GM13977 (cell line): ENCODE data around the gene HECW1.

Experiments used
- DNase-seq: peaks from one replicate; pipeline ENCODE4 v3.0.0; 2012; ENCODE audit warnings: low spot score
- CTCF ChIP-seq: IDR thresholded peaks from 2 replicates; pipeline ENCODE4 v1.5.1; 2012; ENCODE audit warnings: mild to moderate bottlenecking, control low read depth; ENCODE audit not compliant: insufficient read depth; ENCODE audit errors: extremely low read depth, missing control alignments
- in situ Hi-C: fragments of 300-500 bp; cut with MboI; formaldehyde crosslinking; loops from one replicate; pipeline ENCODE4 v1.12.0; 2022; ENCODE audit warnings: low sequenced_read_pairs, low pct_unique_long_range_greater_than_20kb, mixed read lengths, inconsistent platforms; ENCODE audit not compliant: unreplicated experiment

Gene HECW1

GRCh38 chr7:43308913-43309705 is 196.7 kb downstream of the HECW1 start:
- in situ Hi-C loops = no loop called here

GRCh38 chr7:43309706-43310022 is 197.2 kb downstream of the HECW1 start:
- no peak for TF ChIP-seq CTCF
- DNase-seq = no peak
- in situ Hi-C loops = no loop called here

More at GRCh38 chr7:43308913-43309705, 196.7 kb downstream of the HECW1 start:
- TF ChIP-seq CTCF = no peak
- peak; percentile 65 for DNase-seq

DNA sequence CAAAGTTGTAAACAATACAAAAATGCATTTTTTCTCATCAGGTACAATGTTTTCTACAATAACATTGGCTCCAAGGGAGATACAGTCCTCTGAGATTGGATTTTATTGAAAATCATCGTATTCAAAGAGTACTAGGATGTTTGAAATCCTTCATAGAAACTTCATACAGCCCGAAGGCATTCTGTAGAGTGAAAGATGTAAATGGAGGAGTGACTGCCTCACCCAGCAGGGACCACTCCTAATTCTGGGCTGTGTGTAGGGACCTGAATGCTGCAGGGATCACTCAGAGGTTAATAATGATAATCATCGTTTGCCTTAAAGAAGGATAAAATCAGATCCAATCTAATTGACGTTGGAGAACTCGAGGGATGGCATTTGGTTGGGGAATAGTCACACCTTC is 198.6 kb downstream of the HECW1 start:
- in situ Hi-C loops = no loop called here
- DNase-seq = no peak
- TF ChIP-seq CTCF = no peak

GRCh38 chr7:43311694-43312093 is 199.2 kb downstream of the HECW1 start:
- DNase-seq = no peak
- no peak for TF ChIP-seq CTCF
- in situ Hi-C loops = no loop called here

- TF ChIP-seq CTCF = no peak
- in situ Hi-C loops = no loop called here
- peak; percentile 32 for DNase-seq
These were observed 201.4 kb downstream of the HECW1 start for GRCh38 chr7:43313628-43314378.

DNA sequence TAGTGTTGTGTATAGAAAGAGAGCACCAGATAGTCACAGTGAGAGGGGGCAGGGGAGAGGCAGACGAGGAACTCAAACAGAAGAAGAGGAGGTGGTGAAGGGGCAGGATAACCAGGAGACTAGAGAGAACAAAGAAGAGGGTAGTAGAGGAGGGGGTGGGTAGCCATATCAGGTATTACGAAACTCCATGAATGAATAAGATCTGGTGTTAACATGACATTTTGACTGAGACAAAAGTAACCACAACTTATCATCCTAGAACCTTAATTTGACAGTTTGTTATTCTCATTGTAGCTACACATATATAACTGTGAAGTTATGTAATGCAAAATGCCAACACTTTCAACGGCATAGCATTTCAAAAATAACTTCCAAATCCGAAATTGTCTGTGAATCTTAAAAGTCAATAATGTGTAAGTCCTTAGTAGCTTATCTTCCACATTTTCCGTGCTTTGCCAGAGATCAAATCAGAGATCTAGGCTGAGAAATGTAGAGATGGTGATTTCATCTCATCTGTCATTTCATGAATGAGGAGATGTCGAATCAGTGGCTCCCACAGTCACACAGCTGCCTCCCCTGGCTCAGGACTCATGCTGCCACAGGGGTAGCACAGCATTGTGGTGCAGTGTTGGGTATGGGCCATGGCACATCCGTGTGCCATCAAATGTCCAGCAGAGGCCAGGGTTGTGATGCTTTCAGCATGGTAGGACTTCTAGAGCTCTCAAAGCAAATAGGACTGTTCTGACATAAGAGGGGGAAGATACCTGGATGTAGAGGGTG is 202.1 kb downstream of the HECW1 start:
- in situ Hi-C loops = no loop called here
- peak; percentile 69 for DNase-seq
- no peak for TF ChIP-seq CTCF
